Activated T-cell treated with anti-CD3 and anti-CD28 coated beads, Interleukin-2, amount 50 U/mL, for 72 hours (primary cell): Measurements from ENCODE around the gene CCDC77. TPM values are rescaled to one million over a fixed set of nuclear protein-coding genes. Genes with fewer than 3 reads are reported as not detected.

Experiments used
- ATAC-seq, 2 donors: fragments of 150-1000 bp; cut with Tn5 transposase; replicated peaks in 1 of 2; 2 replicates each; pipeline ENCODE4 v1.10.0; 2021; ENCODE audit warnings: moderate library complexity in 2 of 2, mild to moderate bottlenecking in 1 of 2
- DNase-seq, 2 donors: peaks; one replicate each; pipeline ENCODE4 v3.0.0; 2021 to 2022; ENCODE audit warnings: mixed read lengths in 1 of 2
- H3K27ac Mint-ChIP-seq: one replicate; pipeline ENCODE4 v1.8.0; 2022; ENCODE audit warnings: mild to moderate bottlenecking, moderate library complexity, mixed read lengths
- H3K27me3 Mint-ChIP-seq: one replicate; pipeline ENCODE4 v1.8.0; 2022; ENCODE audit warnings: low read depth, mixed read lengths
- H3K36me3 Mint-ChIP-seq, 2 donors: one replicate each; pipeline ENCODE4 v1.8.0; 2022; ENCODE audit warnings: mixed read lengths in 2 of 2, mild to moderate bottlenecking in 1 of 2; ENCODE audit not compliant: insufficient read depth in 2 of 2
- H3K4me1 Mint-ChIP-seq: one replicate; pipeline ENCODE4 v1.8.0; 2022; ENCODE audit warnings: low read depth, mixed read lengths
- H3K4me3 Mint-ChIP-seq, 2 donors: one replicate each; pipeline ENCODE4 v1.8.0; 2022; ENCODE audit warnings: mild to moderate bottlenecking in 2 of 2, mixed read lengths in 2 of 2, moderate library complexity in 2 of 2
- H3K9me3 Mint-ChIP-seq, 2 donors: one replicate each; pipeline ENCODE4 v1.8.0; 2022; ENCODE audit warnings: mixed read lengths in 2 of 2
- total RNA-seq, 2 donors: library from RNA; stranded (reverse); gene quantifications; one replicate each; pipeline ENCODE4 v1.2.3, GENCODE V29; 2022

The CCDC77 gene
- total RNA-seq, 2 donors from 2014 or later, result 11.2 to 18.9 TPM

GRCh38 chr12:459430-460258 lies 58.2 kb downstream of the CCDC77 start, which contains the start of gene B4GALNT3:
Gene B4GALNT3, plus strand, starts transcription at chr12:459939. Its CDS starts 438 bp downstream, at chr12:460377.
- no peaks in the 10 kb centered on the region for H3K9me3 Mint-ChIP-seq
- peak; percentile 49 to 51 for DNase-seq
- H3K36me3 Mint-ChIP-seq, result peaks cover 0 to 3% of the 10 kb centered on the region in 2 donors
- H3K4me3 Mint-ChIP-seq, result peak within 1 kb of the TSS; percentile 79 to 90
- ATAC-seq, result peak; percentile 67 to 71
- peaks cover 68% of the 10 kb centered on the region for H3K27me3 Mint-ChIP-seq
- no peak within 1 kb of the TSS for H3K27ac Mint-ChIP-seq
- peaks cover 21% of the 10 kb centered on the region for H3K4me1 Mint-ChIP-seq

- no peak overlapping the region for H3K27ac Mint-ChIP-seq
- no peaks in the 10 kb centered on the region for H3K9me3 Mint-ChIP-seq
- peaks cover 21% of the 10 kb centered on the region for H3K4me1 Mint-ChIP-seq
- H3K27me3 Mint-ChIP-seq, result peaks cover 59% of the 10 kb centered on the region
- H3K4me3 Mint-ChIP-seq, result peak overlapping the region; percentile 79 to 90
- H3K36me3 Mint-ChIP-seq, result peaks cover 0 to 3% of the 10 kb centered on the region in 2 donors
- ATAC-seq, result peak; percentile 79 to 80
- peak; percentile 56 to 58 for DNase-seq
Measured at GRCh38 chr12:460261-461230, 59.1 kb downstream of the CCDC77 start.

GRCh38 chr12:461425-461824 lies 60.0 kb downstream of the CCDC77 start:
- H3K27me3 Mint-ChIP-seq, result peaks cover 50% of the 10 kb centered on the region
- H3K4me3 Mint-ChIP-seq, result peak overlapping the region; percentile 79 to 90
- no peaks in the 10 kb centered on the region for H3K9me3 Mint-ChIP-seq
- peaks cover 0 to 3% of the 10 kb centered on the region in 2 donors for H3K36me3 Mint-ChIP-seq
- no peak for DNase-seq
- peaks cover 21% of the 10 kb centered on the region for H3K4me1 Mint-ChIP-seq
- ATAC-seq, result no peak
- H3K27ac Mint-ChIP-seq, result no peak overlapping the region

- H3K4me3 Mint-ChIP-seq, result no peak overlapping the region
Measured at GRCh38 chr12:462936-463705, 61.7 kb downstream of the CCDC77 start.

GRCh38 chr12:464484-465267 lies 63.2 kb downstream of the CCDC77 start:
- Mint-ChIP-seq H3K36me3 (peaks cover 0 to 3% of the 10 kb centered on the region in 2 donors), H3K27me3 (peaks cover 25% of the 10 kb centered on the region), H3K9me3 (no peaks in the 10 kb centered on the region), H3K4me1 (peaks cover 13% of the 10 kb centered on the region), H3K4me3 (no peak overlapping the region), H3K27ac (no peak overlapping the region)
- DNase-seq (no peak), ATAC-seq (no peak)

More at GRCh38 chr12:462936-463705, 61.7 kb downstream of the CCDC77 start:
- H3K9me3 Mint-ChIP-seq, result no peaks in the 10 kb centered on the region
- peaks cover 36% of the 10 kb centered on the region for H3K27me3 Mint-ChIP-seq
- peaks cover 12% of the 10 kb centered on the region for H3K4me1 Mint-ChIP-seq
- ATAC-seq (no peak), DNase-seq (no peak)
- peaks cover 0 to 3% of the 10 kb centered on the region in 2 donors for H3K36me3 Mint-ChIP-seq
- H3K27ac Mint-ChIP-seq, result no peak overlapping the region

GRCh38 chr12:466039-466438 lies 64.6 kb downstream of the CCDC77 start:
- H3K27me3 Mint-ChIP-seq, result peaks cover 21% of the 10 kb centered on the region
- peaks cover 10% of the 10 kb centered on the region for H3K4me1 Mint-ChIP-seq
- no peak overlapping the region for H3K27ac Mint-ChIP-seq
- H3K9me3 Mint-ChIP-seq, result no peaks in the 10 kb centered on the region
- DNase-seq, result no peak
- peaks cover 0 to under 1% of the 10 kb centered on the region in 2 donors for H3K36me3 Mint-ChIP-seq
- no peak for ATAC-seq
- H3K4me3 Mint-ChIP-seq, result no peak overlapping the region

GRCh38 chr12:466762-467161 lies 65.3 kb downstream of the CCDC77 start:
- ATAC-seq (no peak), DNase-seq (no peak)
- Mint-ChIP-seq H3K36me3 (no peaks in the 10 kb centered on the region), H3K27me3 (peaks cover 14% of the 10 kb centered on the region), H3K9me3 (no peaks in the 10 kb centered on the region), H3K4me3 (no peak overlapping the region), H3K27ac (no peak overlapping the region), H3K4me1 (peaks cover 8% of the 10 kb centered on the region)

GRCh38 chr12:467591-467990 lies 66.1 kb downstream of the CCDC77 start:
- Mint-ChIP-seq H3K4me1 (peaks cover 8% of the 10 kb centered on the region), H3K9me3 (no peaks in the 10 kb centered on the region), H3K27ac (no peak overlapping the region), H3K36me3 (no peaks in the 10 kb centered on the region), H3K27me3 (peaks cover 8% of the 10 kb centered on the region), H3K4me3 (no peak overlapping the region)
- no peak for ATAC-seq
- DNase-seq, result no peak

GRCh38 chr12:468671-469389 lies 67.4 kb downstream of the CCDC77 start:
- ATAC-seq (no peak), DNase-seq (no peak)
- H3K4me3 Mint-ChIP-seq, result no peak overlapping the region
- H3K9me3 Mint-ChIP-seq, result no peaks in the 10 kb centered on the region
- H3K27ac Mint-ChIP-seq, result no peak overlapping the region
- H3K36me3 Mint-ChIP-seq, result no peaks in the 10 kb centered on the region
- H3K4me1 Mint-ChIP-seq, result peaks cover 8% of the 10 kb centered on the region
- H3K27me3 Mint-ChIP-seq, result peaks cover 11% of the 10 kb centered on the region

GRCh38 chr12:470133-470532 lies 68.7 kb downstream of the CCDC77 start:
- DNase-seq (no peak), ATAC-seq (no peak)
- no peak overlapping the region for H3K4me3 Mint-ChIP-seq
- H3K9me3 Mint-ChIP-seq, result no peaks in the 10 kb centered on the region
- H3K36me3 Mint-ChIP-seq, result no peaks in the 10 kb centered on the region
- H3K27ac Mint-ChIP-seq, result no peak overlapping the region
- peaks cover 19% of the 10 kb centered on the region for H3K27me3 Mint-ChIP-seq
- H3K4me1 Mint-ChIP-seq, result peaks cover 8% of the 10 kb centered on the region

- no peak for ATAC-seq
- H3K36me3 Mint-ChIP-seq, result no peaks in the 10 kb centered on the region
- peaks cover 25% of the 10 kb centered on the region for H3K27me3 Mint-ChIP-seq
- H3K9me3 Mint-ChIP-seq, result no peaks in the 10 kb centered on the region
- H3K27ac Mint-ChIP-seq, result no peak overlapping the region
- no peak for DNase-seq
- peaks cover 7% of the 10 kb centered on the region for H3K4me1 Mint-ChIP-seq
- H3K4me3 Mint-ChIP-seq, result no peak overlapping the region
Measured at GRCh38 chr12:473198-473597, 71.8 kb downstream of the CCDC77 start.
